GM23338 (cell line): Measurements from ENCODE around the gene PTPRN2. TPM values are rescaled to one million over a fixed set of nuclear protein-coding genes. Genes with fewer than 3 reads are reported as not detected.

Source experiments
- ATAC-seq: fragments of 200-7000 bp; cut with Tn5 transposase; 3 replicates; pipeline ENCODE4 v1.9.1; 2020
- DNase-seq: peaks from one replicate; pipeline ENCODE4 v3.0.0-alpha.2; 2015; ENCODE audit warnings: low spot score
- H2AFZ ChIP-seq: fragments of 200-600 bp; sonication (generic); 2 replicates; pipeline ENCODE4 v1.8.0; 2016; ENCODE audit warnings: antibody characterized with exemption, mild to moderate bottlenecking, moderate library complexity
- H3F3A ChIP-seq: fragments of 200-600 bp; sonication (generic); replicated peaks from 2 replicates; pipeline ENCODE4 v1.8.0; 2017; ENCODE audit warnings: antibody characterized with exemption, mixed run types, low read depth
- H3K27ac ChIP-seq: fragments of 200-600 bp; sonication (generic); 2 replicates; pipeline ENCODE4 v1.6.1; 2016; ENCODE audit warnings: low read depth
- H3K27me3 ChIP-seq: fragments of 200-600 bp; sonication (generic); 2 replicates; pipeline ENCODE4 v1.8.0; 2016; ENCODE audit warnings: mild to moderate bottlenecking, mixed run types, moderate library complexity; ENCODE audit not compliant: insufficient read depth
- H3K36me3 ChIP-seq: fragments of 200-600 bp; sonication (generic); 2 replicates; pipeline ENCODE4 v1.8.0; 2016; ENCODE audit warnings: mild to moderate bottlenecking; ENCODE audit not compliant: insufficient read depth
- H3K4me1 ChIP-seq: fragments of 200-600 bp; sonication (generic); 2 replicates; pipeline ENCODE4 v1.8.0; 2016; ENCODE audit warnings: mild to moderate bottlenecking, moderate library complexity; ENCODE audit not compliant: insufficient read depth
- H3K4me2 ChIP-seq: fragments of 200-600 bp; sonication (generic); 2 replicates; pipeline ENCODE4 v1.7.1; 2017; ENCODE audit warnings: mixed run types
- H3K4me3 ChIP-seq: fragments of 200-600 bp; sonication (generic); 2 replicates; pipeline ENCODE4 v1.6.1; 2016; ENCODE audit warnings: mixed run types
- H3K79me2 ChIP-seq: fragments of 200-600 bp; sonication (generic); replicated peaks from 2 replicates; pipeline ENCODE4 v1.8.0; 2017; ENCODE audit warnings: mild to moderate bottlenecking; ENCODE audit not compliant: insufficient read depth
- H3K9me2 ChIP-seq: fragments of 200-600 bp; sonication (generic); 2 replicates; pipeline ENCODE4 v1.8.0; 2017; ENCODE audit not compliant: insufficient read depth
- H4K20me1 ChIP-seq: fragments of 200-600 bp; sonication (generic); replicated peaks from 2 replicates; pipeline ENCODE4 v1.8.0; 2017; ENCODE audit warnings: mild to moderate bottlenecking; ENCODE audit not compliant: insufficient read depth
- H3K27ac Mint-ChIP-seq: 2 replicates; pipeline ENCODE4 v1.8.0; 2020; ENCODE audit warnings: inconsistent platforms, mild to moderate bottlenecking, moderate library complexity, mixed read lengths
- H3K27me3 Mint-ChIP-seq: 3 replicates; pipeline ENCODE4 v1.8.0; 2022; ENCODE audit warnings: low read depth, mild to moderate bottlenecking, moderate library complexity, mixed read lengths, inconsistent platforms; ENCODE audit not compliant: insufficient read depth, poor library complexity
- H3K36me3 Mint-ChIP-seq: 3 replicates; pipeline ENCODE4 v1.8.0; 2021; ENCODE audit warnings: low read depth, mild to moderate bottlenecking, inconsistent platforms, moderate library complexity, mixed read lengths
- H3K4me1 Mint-ChIP-seq: 3 replicates; pipeline ENCODE4 v1.8.0; 2020; ENCODE audit warnings: mild to moderate bottlenecking, inconsistent platforms, mixed read lengths
- H3K4me3 Mint-ChIP-seq: 3 replicates; pipeline ENCODE4 v1.8.0; 2021; ENCODE audit warnings: moderate library complexity, mild to moderate bottlenecking, inconsistent platforms, mixed read lengths
- H3K9me3 Mint-ChIP-seq: 3 replicates; pipeline ENCODE4 v1.8.0; 2020; ENCODE audit warnings: moderate library complexity, mild to moderate bottlenecking, inconsistent platforms, mixed read lengths
- CREB1 ChIP-seq: fragments of 250-450 bp; sonication (Bioruptor Pico); IDR thresholded peaks from 2 replicates; pipeline ENCODE4 v1.5.0; 2020; ENCODE audit warnings: low read depth, mild to moderate bottlenecking, moderate library complexity
- CTCF ChIP-seq, 2 experiments: fragments of 200-600 bp in 1 of 2; sonication (generic) in 1 of 2; conservative IDR thresholded peaks; 2 replicates each; pipeline versions ENCODE4 v1.5.1 to v1.6.1; 2016 to 2017; ENCODE audit warnings: antibody characterized with exemption in 2 of 2, low read depth in 2 of 2, mild to moderate bottlenecking in 2 of 2, moderate library complexity in 1 of 2
- EZH2 ChIP-seq: fragments of 200-600 bp; sonication (generic); IDR thresholded peaks from one replicate; pipeline ENCODE4 v1.8.0; 2017; ENCODE audit warnings: antibody characterized with exemption, mild to moderate bottlenecking, low read depth; ENCODE audit not compliant: unreplicated experiment
- EZH2phosphoT487 ChIP-seq: fragments of 200-600 bp; sonication (generic); IDR thresholded peaks from one replicate; pipeline ENCODE4 v1.8.1; 2018; ENCODE audit warnings: antibody characterized with exemption; ENCODE audit not compliant: unreplicated experiment
- JUNB ChIP-seq: IDR thresholded peaks from one replicate; pipeline ENCODE4 v1.6.1; 2016; ENCODE audit warnings: antibody characterized with exemption; ENCODE audit not compliant: unreplicated experiment
- NANOG ChIP-seq: IDR thresholded peaks from 2 replicates; pipeline ENCODE4 v1.6.1; 2016; ENCODE audit warnings: antibody characterized with exemption, borderline replicate concordance
- STAT1 ChIP-seq: IDR thresholded peaks from one replicate; pipeline ENCODE4 v1.6.1; 2016; ENCODE audit warnings: antibody characterized with exemption; ENCODE audit not compliant: unreplicated experiment
- ZNF114 ChIP-seq: fragments of 250-450 bp; sonication (Bioruptor Pico); IDR thresholded peaks from 2 replicates; pipeline ENCODE4 v1.5.0; 2020; ENCODE audit warnings: mild to moderate bottlenecking, moderate library complexity
- ZNF331 ChIP-seq: fragments of 250-450 bp; sonication (Bioruptor Pico); IDR thresholded peaks from 2 replicates; pipeline ENCODE4 v1.5.0; 2020; ENCODE audit warnings: low read depth, mild to moderate bottlenecking, moderate library complexity
- ZNF462 ChIP-seq: fragments of 250-450 bp; sonication (Bioruptor Pico); IDR thresholded peaks from 2 replicates; pipeline ENCODE4 v1.5.0; 2020; ENCODE audit warnings: mild to moderate bottlenecking, moderate library complexity
- polyA plus RNA-seq: library from polyadenylated mRNA; unstranded; fragments of >200 nt; fragmentation: Nextera tagmentation; extraction: Ambion mirVana; gene quantifications from 2 replicates; pipeline ENCODE4 v1.2.1, GENCODE V29; 2016
- total RNA-seq: library from RNA; depleted of rRNA; stranded (reverse); fragments of >200 nt; shearing (Covaris generic); gene quantifications from 2 replicates; pipeline ENCODE4 v1.2.3, GENCODE V29; 2014

The PTPRN2 gene
- total and polyA plus RNA-seq, 2 experiments from 2014 or later, result 0.87 to 4.0 TPM

- TF ChIP-seq EZH2, result no peak
- TF ChIP-seq EZH2phosphoT487, result no peak
- no peak for TF ChIP-seq STAT1
- no peak for TF ChIP-seq NANOG
- no peak for TF ChIP-seq CTCF (conservative IDR thresholded peaks at IDR 0.05; ENCODE audit: low read depth in 2 of 2)
- TF ChIP-seq ZNF331 (CRISPR knock-in tag), result no peak
Observed at GRCh38 chr7:157857578-157858075, 730.0 kb downstream of the PTPRN2 start (continued).

- H3K36me3 ChIP-seq, result no peaks in the 10 kb centered on the region; the same call in 1 of the 2 replicates
- H3K4me2 ChIP-seq, result no peak overlapping the region
- Mint-ChIP-seq H3K27ac (no peak overlapping the region), H3K27me3 (peaks cover 8% of the 10 kb centered on the region), H3K36me3 (peaks cover 38% of the 10 kb centered on the region), H3K4me3 (no peak overlapping the region), H3K9me3 (peaks cover 19% of the 10 kb centered on the region), H3K4me1 (no peaks in the 10 kb centered on the region)
- H3K27me3 ChIP-seq, result no peaks in the 10 kb centered on the region
- H3K79me2 ChIP-seq, result no peaks in the 10 kb centered on the region
- H3F3A ChIP-seq, result no peaks in the 10 kb centered on the region
- H3K4me3 ChIP-seq, result no peak overlapping the region
- no peak overlapping the region for H2AFZ ChIP-seq
- H4K20me1 ChIP-seq, result no peaks in the 10 kb centered on the region
- H3K4me1 ChIP-seq, result no peaks in the 10 kb centered on the region
- DNase-seq (no peak), ATAC-seq (no peak)
- no peak overlapping the region for H3K27ac ChIP-seq
- H3K9me2 ChIP-seq, result no peaks in the 10 kb centered on the region
- TF ChIP-seq ZNF462 (CRISPR knock-in tag) (no peak), CTCF (conservative IDR thresholded peaks at IDR 0.05; ENCODE audit: low read depth in 2 of 2) (no peak), CREB1 (CRISPR knock-in tag) (no peak), ZNF114 (CRISPR knock-in tag) (no peak), JUNB (no peak), NANOG (no peak), STAT1 (no peak), EZH2 (no peak), ZNF331 (CRISPR knock-in tag) (no peak)
Observed at GRCh38 chr7:157856873-157857577, 730.6 kb downstream of the PTPRN2 start.
